Panc1 (cell line): ENCODE results near the gene CAPN10.

Experiments
- CTCF ChIP-seq: fragments of 450-650 bp; IDR thresholded peaks from 2 replicates; pipeline ENCODE4 v1.5.1; 2017; ENCODE audit warnings: mild to moderate bottlenecking
- POLR2AphosphoS5 ChIP-seq: IDR thresholded peaks from 2 replicates; pipeline ENCODE4 v1.6.1; 2012; ENCODE audit warnings: mild to moderate bottlenecking, low read depth, low read length, moderate library complexity
- TCF7L2 ChIP-seq: IDR thresholded peaks from 2 replicates; pipeline ENCODE4 v1.6.1; 2011; ENCODE audit warnings: mild to moderate bottlenecking, low read depth, low read length, inconsistent platforms
- TF ChIP-seq, protein P1 (sequence below), 2 experiments: IDR thresholded peaks; 2 replicates each; pipeline ENCODE4 v1.6.1; 2011 to 2012; ENCODE audit warnings: low read depth in 2 of 2, control low read depth in 1 of 2, low read length in 1 of 2, mild to moderate bottlenecking in 1 of 2, moderate library complexity in 1 of 2; ENCODE audit not compliant: insufficient read depth in 1 of 2

GRCh38 chr2:240589375-240589774 lies 2.8 kb downstream of the CAPN10 start:
- no peak for TF ChIP-seq TCF7L2
- TF ChIP-seq CTCF, result no peak
- no peak for TF ChIP-seq POLR2AphosphoS5
- TF ChIP-seq, protein P1, sequence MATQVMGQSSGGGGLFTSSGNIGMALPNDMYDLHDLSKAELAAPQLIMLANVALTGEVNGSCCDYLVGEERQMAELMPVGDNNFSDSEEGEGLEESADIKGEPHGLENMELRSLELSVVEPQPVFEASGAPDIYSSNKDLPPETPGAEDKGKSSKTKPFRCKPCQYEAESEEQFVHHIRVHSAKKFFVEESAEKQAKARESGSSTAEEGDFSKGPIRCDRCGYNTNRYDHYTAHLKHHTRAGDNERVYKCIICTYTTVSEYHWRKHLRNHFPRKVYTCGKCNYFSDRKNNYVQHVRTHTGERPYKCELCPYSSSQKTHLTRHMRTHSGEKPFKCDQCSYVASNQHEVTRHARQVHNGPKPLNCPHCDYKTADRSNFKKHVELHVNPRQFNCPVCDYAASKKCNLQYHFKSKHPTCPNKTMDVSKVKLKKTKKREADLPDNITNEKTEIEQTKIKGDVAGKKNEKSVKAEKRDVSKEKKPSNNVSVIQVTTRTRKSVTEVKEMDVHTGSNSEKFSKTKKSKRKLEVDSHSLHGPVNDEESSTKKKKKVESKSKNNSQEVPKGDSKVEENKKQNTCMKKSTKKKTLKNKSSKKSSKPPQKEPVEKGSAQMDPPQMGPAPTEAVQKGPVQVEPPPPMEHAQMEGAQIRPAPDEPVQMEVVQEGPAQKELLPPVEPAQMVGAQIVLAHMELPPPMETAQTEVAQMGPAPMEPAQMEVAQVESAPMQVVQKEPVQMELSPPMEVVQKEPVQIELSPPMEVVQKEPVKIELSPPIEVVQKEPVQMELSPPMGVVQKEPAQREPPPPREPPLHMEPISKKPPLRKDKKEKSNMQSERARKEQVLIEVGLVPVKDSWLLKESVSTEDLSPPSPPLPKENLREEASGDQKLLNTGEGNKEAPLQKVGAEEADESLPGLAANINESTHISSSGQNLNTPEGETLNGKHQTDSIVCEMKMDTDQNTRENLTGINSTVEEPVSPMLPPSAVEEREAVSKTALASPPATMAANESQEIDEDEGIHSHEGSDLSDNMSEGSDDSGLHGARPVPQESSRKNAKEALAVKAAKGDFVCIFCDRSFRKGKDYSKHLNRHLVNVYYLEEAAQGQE (IDR thresholded peaks at IDR 0.05; ENCODE audit: insufficient read depth in 1 of 2, low read depth in 2 of 2, low read length in 1 of 2), result no peak
